DOHH2 (cell line): ENCODE data around the gene SH3RF3.

Experiments
- H3F3A ChIP-seq: fragments of 200-600 bp; sonication (generic), shearing (Covaris generic); 2 replicates; pipeline ENCODE4 v1.6.0; 2016; ENCODE audit warnings: antibody characterized with exemption, mild to moderate bottlenecking; ENCODE audit not compliant: control insufficient read depth, insufficient read depth
- H3K27ac ChIP-seq: fragments of 200-600 bp; sonication (generic); 2 replicates; pipeline ENCODE4 v1.5.1; 2014; ENCODE audit warnings: low read depth, mild to moderate bottlenecking, low read length, moderate library complexity
- H3K27me3 ChIP-seq: fragments of 200-600 bp; sonication (generic); 2 replicates; pipeline ENCODE4 v1.6.1; 2014; ENCODE audit warnings: mild to moderate bottlenecking, low read length, mixed read lengths; ENCODE audit not compliant: control insufficient read depth
- H3K36me3 ChIP-seq: fragments of 200-600 bp; sonication (generic); 2 replicates; pipeline ENCODE4 v1.6.1; 2014; ENCODE audit warnings: mild to moderate bottlenecking, low read length, moderate library complexity, mixed read lengths; ENCODE audit not compliant: control insufficient read depth
- H3K4me1 ChIP-seq: fragments of 200-600 bp; sonication (generic); 2 replicates; pipeline ENCODE4 v1.6.1; 2014; ENCODE audit warnings: mild to moderate bottlenecking, low read length, mixed read lengths; ENCODE audit not compliant: control insufficient read depth
- H3K4me2 ChIP-seq: fragments of 200-600 bp; sonication (generic); 2 replicates; pipeline ENCODE4 v1.6.0; 2014; ENCODE audit warnings: mild to moderate bottlenecking, low read length, moderate library complexity
- H3K4me3 ChIP-seq: fragments of 200-600 bp; sonication (generic); 2 replicates; pipeline ENCODE4 v1.5.1; 2014; ENCODE audit warnings: mild to moderate bottlenecking, low read length, mixed read lengths
- H3K79me2 ChIP-seq: fragments of 200-600 bp; sonication (generic); 2 replicates; pipeline ENCODE4 v1.6.1; 2014; ENCODE audit warnings: mild to moderate bottlenecking, low read length, mixed read lengths; ENCODE audit not compliant: control insufficient read depth
- H3K9me2 ChIP-seq: fragments of 200-600 bp; sonication (generic); replicated peaks from 2 replicates; pipeline ENCODE4 v1.6.1; 2014; ENCODE audit warnings: mild to moderate bottlenecking, low read length, mixed read lengths; ENCODE audit not compliant: control insufficient read depth
- H3K9me3 ChIP-seq: fragments of 200-600 bp; sonication (generic); 2 replicates; pipeline ENCODE4 v1.6.1; 2014; ENCODE audit warnings: antibody characterized with exemption, low read length, mixed read lengths; ENCODE audit not compliant: control insufficient read depth, insufficient read depth
- H4K20me1 ChIP-seq: fragments of 200-600 bp; sonication (generic); 2 replicates; pipeline ENCODE4 v1.6.0; 2014; ENCODE audit warnings: low read depth, mild to moderate bottlenecking, antibody characterized with exemption, low read length, moderate library complexity; ENCODE audit not compliant: control insufficient read depth, insufficient read depth
- EZH2phosphoT487 ChIP-seq: fragments of 200-600 bp; sonication (generic); IDR thresholded peaks from 2 replicates; pipeline ENCODE4 v1.6.1; 2017; ENCODE audit warnings: borderline replicate concordance, mild to moderate bottlenecking, antibody characterized with exemption, low read length, moderate library complexity, mixed read lengths
- TF ChIP-seq, protein P1 (sequence below): fragments of 200-600 bp; sonication (generic); IDR thresholded peaks from one replicate; pipeline ENCODE4 v1.5.1; 2014; ENCODE audit warnings: antibody characterized with exemption, mild to moderate bottlenecking, low read depth, low read length; ENCODE audit not compliant: poor library complexity, severe bottlenecking

The SH3RF3 gene

DNA sequence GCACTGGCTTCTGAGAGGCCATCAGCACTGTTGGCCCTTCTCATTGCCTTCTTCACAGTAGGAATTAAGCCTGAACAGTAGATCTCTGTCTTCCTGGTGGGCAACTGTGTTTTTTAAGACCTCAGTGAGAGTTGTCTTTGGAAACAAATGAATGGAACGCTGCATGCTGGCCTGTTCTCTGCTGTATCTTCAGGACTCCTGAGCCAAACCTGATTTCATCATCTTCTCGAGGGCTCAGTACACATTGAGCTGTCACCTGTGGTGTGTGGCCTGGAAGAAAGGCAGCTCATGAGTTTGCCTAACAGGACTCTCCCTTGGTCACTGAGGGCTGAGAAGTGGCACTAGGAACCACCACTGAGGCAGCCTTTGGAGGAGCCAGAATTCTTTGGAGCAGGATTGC, 39.7 kb downstream of the SH3RF3 start:
- no peaks in the 10 kb centered on the region for H3F3A ChIP-seq
- H3K4me3 ChIP-seq = no peak overlapping the region
- no peaks in the 10 kb centered on the region for H4K20me1 ChIP-seq
- no peaks in the 10 kb centered on the region for H3K79me2 ChIP-seq
- no peaks in the 10 kb centered on the region for H3K9me3 ChIP-seq
- peaks cover 17% of the 10 kb centered on the region for H3K27me3 ChIP-seq
- H3K36me3 ChIP-seq = no peaks in the 10 kb centered on the region
- TF ChIP-seq, protein P1, sequence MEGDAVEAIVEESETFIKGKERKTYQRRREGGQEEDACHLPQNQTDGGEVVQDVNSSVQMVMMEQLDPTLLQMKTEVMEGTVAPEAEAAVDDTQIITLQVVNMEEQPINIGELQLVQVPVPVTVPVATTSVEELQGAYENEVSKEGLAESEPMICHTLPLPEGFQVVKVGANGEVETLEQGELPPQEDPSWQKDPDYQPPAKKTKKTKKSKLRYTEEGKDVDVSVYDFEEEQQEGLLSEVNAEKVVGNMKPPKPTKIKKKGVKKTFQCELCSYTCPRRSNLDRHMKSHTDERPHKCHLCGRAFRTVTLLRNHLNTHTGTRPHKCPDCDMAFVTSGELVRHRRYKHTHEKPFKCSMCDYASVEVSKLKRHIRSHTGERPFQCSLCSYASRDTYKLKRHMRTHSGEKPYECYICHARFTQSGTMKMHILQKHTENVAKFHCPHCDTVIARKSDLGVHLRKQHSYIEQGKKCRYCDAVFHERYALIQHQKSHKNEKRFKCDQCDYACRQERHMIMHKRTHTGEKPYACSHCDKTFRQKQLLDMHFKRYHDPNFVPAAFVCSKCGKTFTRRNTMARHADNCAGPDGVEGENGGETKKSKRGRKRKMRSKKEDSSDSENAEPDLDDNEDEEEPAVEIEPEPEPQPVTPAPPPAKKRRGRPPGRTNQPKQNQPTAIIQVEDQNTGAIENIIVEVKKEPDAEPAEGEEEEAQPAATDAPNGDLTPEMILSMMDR = no peak
- TF ChIP-seq EZH2phosphoT487 = no peak
- H3K9me2 ChIP-seq = no peaks in the 10 kb centered on the region
- H3K27ac ChIP-seq = no peak overlapping the region
- H3K4me1 ChIP-seq = no peaks in the 10 kb centered on the region
- no peak overlapping the region for H3K4me2 ChIP-seq

DNA sequence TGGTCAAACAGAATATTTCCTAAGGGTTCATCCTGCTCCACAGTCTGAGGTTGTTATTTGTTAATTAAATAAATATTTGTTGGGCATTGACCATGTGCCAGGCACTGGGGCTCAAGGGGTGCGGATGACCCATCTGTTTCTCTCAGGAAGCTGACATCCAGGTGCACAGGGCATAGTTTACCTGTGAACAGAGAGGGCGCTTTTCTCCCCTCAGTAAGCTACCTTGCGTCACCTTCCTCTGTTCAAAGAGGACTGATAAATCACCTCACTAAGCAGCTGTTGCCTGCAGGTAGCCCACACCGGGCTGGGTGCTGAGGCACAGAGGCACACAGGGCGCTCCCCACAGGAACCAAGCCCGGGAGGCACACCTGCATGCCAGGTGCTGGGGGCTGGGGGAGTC, 41.6 kb downstream of the SH3RF3 start:
- TF ChIP-seq, protein P1 = no peak
- no peak for TF ChIP-seq EZH2phosphoT487
- Histone ChIP-seq H3K9me3 (no peaks in the 10 kb centered on the region), H3K36me3 (no peaks in the 10 kb centered on the region), H3K4me2 (no peak overlapping the region), H4K20me1 (no peaks in the 10 kb centered on the region), H3K27me3 (peaks cover 17% of the 10 kb centered on the region), H3K4me3 (no peak overlapping the region), H3K79me2 (no peaks in the 10 kb centered on the region), H3F3A (no peaks in the 10 kb centered on the region), H3K4me1 (no peaks in the 10 kb centered on the region), H3K27ac (no peak overlapping the region), H3K9me2 (no peaks in the 10 kb centered on the region)

DNA sequence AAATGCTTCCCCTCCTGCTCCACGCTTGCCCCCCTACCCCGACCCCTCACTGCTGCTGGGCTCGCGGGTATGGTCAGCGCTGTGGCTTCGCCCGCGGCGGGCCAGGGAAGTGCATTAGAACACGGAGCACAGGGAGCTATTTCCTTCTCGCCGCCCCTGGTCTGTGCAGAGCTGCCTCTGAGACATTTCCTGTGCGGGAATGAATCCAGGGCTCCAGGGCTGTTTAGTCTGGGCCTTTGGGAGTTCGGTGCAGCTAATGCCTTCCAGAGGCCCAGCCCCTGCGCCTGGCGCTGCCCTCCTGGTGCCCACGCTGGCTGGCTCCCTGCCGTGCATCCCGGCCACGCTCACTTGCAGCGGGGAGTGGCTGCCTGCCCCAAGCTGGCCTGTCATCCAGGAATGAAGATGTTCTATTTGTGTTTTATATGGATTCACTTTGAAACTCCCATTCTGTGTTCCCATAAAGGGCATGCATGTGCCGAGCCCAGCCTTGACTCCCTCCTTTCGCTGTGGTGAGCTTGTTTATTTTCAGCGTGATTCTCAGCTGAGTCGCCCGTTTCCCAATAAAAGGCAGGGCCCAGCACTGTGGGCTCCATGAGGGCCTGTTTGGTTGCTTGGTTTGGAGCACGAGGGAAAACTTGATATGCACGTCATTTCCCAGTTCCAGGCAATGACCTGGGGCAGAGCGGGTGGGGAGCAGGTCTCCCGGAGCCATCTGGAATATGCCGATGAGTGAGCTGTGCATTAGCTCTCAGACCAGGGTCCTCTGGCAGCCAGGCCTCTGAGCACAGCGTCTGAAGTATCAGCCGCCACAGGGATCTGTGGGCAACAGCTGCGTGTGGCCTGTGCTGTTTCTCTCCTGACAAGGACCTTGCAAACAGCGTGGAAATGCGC, 42.7 kb downstream of the SH3RF3 start:
- Histone ChIP-seq H4K20me1 (no peaks in the 10 kb centered on the region), H3K9me2 (no peaks in the 10 kb centered on the region), H3K36me3 (no peaks in the 10 kb centered on the region), H3K9me3 (no peaks in the 10 kb centered on the region), H3F3A (no peaks in the 10 kb centered on the region), H3K27ac (no peak overlapping the region), H3K79me2 (no peaks in the 10 kb centered on the region), H3K4me2 (no peak overlapping the region), H3K4me3 (no peak overlapping the region), H3K27me3 (peaks cover 17% of the 10 kb centered on the region), H3K4me1 (no peaks in the 10 kb centered on the region)
- TF ChIP-seq EZH2phosphoT487 = no peak
- TF ChIP-seq, protein P1 = no peak
